ENCODE results near the gene LAMA5.

GRCh38 chr20:62364911-62365736, 2.0 kb downstream of the LAMA5 start:
- TF ChIP-seq CTCF (IDR thresholded peaks at IDR 0.05; ENCODE audit: insufficient read depth, low read length, poor library complexity, severe bottlenecking), result no peak
- no peak for TF ChIP-seq EZH2phosphoT487 (conservative IDR thresholded peaks at IDR 0.05; ENCODE audit: low read length)

Measured in SU-DHL-6 (cell line).